Fibroblast of the conjunctiva (primary cell): Measurements from ENCODE around the gene JPT2.
A peak's percentile ranks its signal among the peaks of the same experiment; 100 is the strongest.
"Not testable (repeated sequence)": the region's sequence is repeated elsewhere in the genome, so short reads cannot be mapped to it uniquely, and the experiment has no call there.

Experiments
- DNase-seq: peaks from one replicate; pipeline ENCODE4 v3.0.0-alpha.2; 2010; ENCODE audit warnings: low read depth

Gene JPT2

GRCh38 chr16:1732071-1732470 lies 54.0 kb downstream of the JPT2 start:
- DNase-seq: no peak

- DNase-seq: not testable (repeated sequence)
Observed at GRCh38 chr16:1732551-1732987, 54.5 kb downstream of the JPT2 start.

GRCh38 chr16:1734123-1734522 lies 56.0 kb downstream of the JPT2 start:
- no peak for DNase-seq

- DNase-seq: no peak
Observed at GRCh38 chr16:1734816-1735215, 56.7 kb downstream of the JPT2 start.

GRCh38 chr16:1740234-1740633 lies 62.2 kb downstream of the JPT2 start:
- no peak for DNase-seq

GRCh38 chr16:1740781-1741490 lies 62.9 kb downstream of the JPT2 start:
- DNase-seq: no peak

GRCh38 chr16:1741553-1742165 lies 63.6 kb downstream of the JPT2 start:
- no peak for DNase-seq

- no peak for DNase-seq
Observed at GRCh38 chr16:1743376-1744337, 65.6 kb downstream of the JPT2 start.

GRCh38 chr16:1744338-1744840 lies 66.3 kb downstream of the JPT2 start:
- DNase-seq: no peak

GRCh38 chr16:1745181-1745899 lies 67.3 kb downstream of the JPT2 start:
- DNase-seq: peak; percentile 22

- DNase-seq: peak; percentile 44
Observed at GRCh38 chr16:1745900-1746692, 68.0 kb downstream of the JPT2 start.

GRCh38 chr16:1746693-1747195 lies 68.7 kb downstream of the JPT2 start:
- DNase-seq: no peak

- no peak for DNase-seq
Observed at GRCh38 chr16:1747934-1748333, 69.9 kb downstream of the JPT2 start.

GRCh38 chr16:1749152-1750117 lies 71.4 kb downstream of the JPT2 start:
- DNase-seq: no peak
